Body of pancreas (tissue), 4 donors: ENCODE results near the gene ICE1. TPM values are rescaled to one million over a fixed set of nuclear protein-coding genes. Genes with fewer than 3 reads are reported as not detected.

ENCODE experiments used
- ATAC-seq: fragments of 150-250 bp; one replicate; pipeline ENCODE4 v1.9.1; 2016
- DNase-seq, 4 donors: peaks; one replicate each; pipeline ENCODE4 v3.0.0-alpha.2; 2019
- H3K27ac ChIP-seq, 4 donors: fragments of 200-600 bp; sonication (generic); 1 replicate in 3 of 4; 2 replicates in 1 of 4; pipeline versions ENCODE4 v1.5.1 to v1.6.1; 2016 to 2019; ENCODE audit warnings: mild to moderate bottlenecking in 1 of 4, mixed read lengths in 1 of 4, moderate library complexity in 1 of 4
- H3K27me3 ChIP-seq, 2 donors: fragments of 200-600 bp; sonication (generic); one replicate each; pipeline ENCODE4 v1.6.0; 2016; ENCODE audit warnings: mild to moderate bottlenecking in 1 of 2
- H3K36me3 ChIP-seq, 2 donors: fragments of 200-600 bp; sonication (generic); replicated peaks in 1 of 2; 2 replicates each; pipeline ENCODE4 v1.5.1; 2016; ENCODE audit warnings: low read depth in 2 of 2; ENCODE audit not compliant: insufficient read depth in 1 of 2
- H3K4me1 ChIP-seq: fragments of 200-600 bp; sonication (generic); one replicate; pipeline ENCODE4 v1.6.0; 2016
- H3K4me3 ChIP-seq, 2 donors: fragments of 200-600 bp; sonication (generic); 1 replicate in 1 of 2; 2 replicates in 1 of 2; pipeline ENCODE4 v1.5.1; 2016 to 2019
- H3K9me3 ChIP-seq, 3 donors: fragments of 200-600 bp; sonication (generic); 1 replicate in 2 of 3; 2 replicates in 1 of 3; pipeline ENCODE4 v1.5.1; 2016
- CTCF ChIP-seq, 7 experiments: fragments of 450-650 bp in 4 of 7; fragments of 200-600 bp in 3 of 7; sonication (generic) in 3 of 7; IDR thresholded peaks; one replicate each; pipeline ENCODE4 v1.5.1; 2016 to 2019; ENCODE audit warnings: antibody characterized with exemption in 7 of 7
- POLR2A ChIP-seq, 3 donors: fragments of 450-650 bp; IDR thresholded peaks; one replicate each; pipeline ENCODE4 v1.6.1; 2016; ENCODE audit warnings: antibody characterized with exemption in 3 of 3, mild to moderate bottlenecking in 2 of 3
- WGBS, 2 donors: methylation state at CpG; one replicate each; pipeline ENCODE4 v1.1.5; 2017; 5-methylcytosine and 5-hydroxymethylcytosine counted together
- intact Hi-C: fragments of 100-400 bp; cut with DNase I; formaldehyde crosslinking; loops from one replicate; pipeline ENCODE4 v1.15.1; 2023
- total RNA-seq, 2 donors: library from RNA; depleted of rRNA; stranded (reverse); fragments of >200 nt; gene quantifications; one replicate each; pipeline ENCODE4 v1.1.0, GENCODE V29; 2016

The ICE1 gene
- total RNA-seq, 2 donors from 2014 or later: 13.5 to 15.6 TPM

GRCh38 chr5:5414999-5415398, 7.5 kb upstream of the ICE1 start:
- 75 to 82% methylated on average over 5 of the region's 5 CpGs for WGBS, 2 donors
- intact Hi-C loops: loop anchor here (5.0 to 10.0 kb wide), 2 partner anchors 273 to 540 kb away; partner anchors contain the start of gene ADAMTS16
- TF ChIP-seq CTCF (IDR thresholded peaks at IDR 0.05) (no peak), POLR2A (IDR thresholded peaks at IDR 0.05) (no peak)

GRCh38 chr5:5416733-5417132, 5.7 kb upstream of the ICE1 start:
- intact Hi-C loops: loop anchor here (5.0 to 10.0 kb wide), 2 partner anchors 274 to 542 kb away; partner anchors contain the start of gene ADAMTS16
- WGBS, 2 donors: 77 to 94% methylated on average over 2 of the region's 2 CpGs
- ATAC-seq (no peak), DNase-seq (no peak)
- no peak overlapping the region for H3K27ac ChIP-seq
- H3K36me3 ChIP-seq: no peaks in the 10 kb centered on the region
- no peaks in the 10 kb centered on the region for H3K9me3 ChIP-seq
- H3K4me1 ChIP-seq: peaks cover 16% of the 10 kb centered on the region
- H3K4me3 ChIP-seq: no peak overlapping the region
- H3K27me3 ChIP-seq: no peaks in the 10 kb centered on the region
- TF ChIP-seq CTCF (IDR thresholded peaks at IDR 0.05) (no peak), POLR2A (IDR thresholded peaks at IDR 0.05) (no peak)

More at GRCh38 chr5:5414999-5415398, 7.5 kb upstream of the ICE1 start:
- no peak for ATAC-seq
- Histone ChIP-seq H3K9me3 (no peaks in the 10 kb centered on the region), H3K4me3 (no peak overlapping the region), H3K27me3 (no peaks in the 10 kb centered on the region), H3K4me1 (peaks cover 4% of the 10 kb centered on the region), H3K27ac (no peak overlapping the region), H3K36me3 (no peaks in the 10 kb centered on the region)
- no peak for DNase-seq

GRCh38 chr5:5418006-5418405, 4.5 kb upstream of the ICE1 start:
- H3K27ac ChIP-seq: no peak overlapping the region
- 36 to 66% methylated on average over 3 of the region's 3 CpGs for WGBS, 2 donors
- H3K4me1 ChIP-seq: peaks cover 16% of the 10 kb centered on the region
- TF ChIP-seq CTCF (IDR thresholded peaks at IDR 0.05): no peak
- no peak for TF ChIP-seq POLR2A (IDR thresholded peaks at IDR 0.05)
- no peak overlapping the region for H3K4me3 ChIP-seq
- ATAC-seq (no peak), DNase-seq (no peak)
- no peaks in the 10 kb centered on the region for H3K36me3 ChIP-seq
- intact Hi-C loops: loop anchor here (5.0 to 10.0 kb wide), 2 partner anchors 276 to 543 kb away; partner anchors contain the start of gene ADAMTS16
- H3K27me3 ChIP-seq: no peaks in the 10 kb centered on the region
- H3K9me3 ChIP-seq: no peaks in the 10 kb centered on the region

GRCh38 chr5:5418764-5419163, 3.7 kb upstream of the ICE1 start:
- Histone ChIP-seq H3K4me3 (no peak overlapping the region), H3K4me1 (peaks cover 24% of the 10 kb centered on the region), H3K9me3 (no peaks in the 10 kb centered on the region), H3K27me3 (no peaks in the 10 kb centered on the region), H3K36me3 (no peaks in the 10 kb centered on the region), H3K27ac (no peak overlapping the region)
- 64 to 71% methylated on average over 7 of the region's 7 CpGs for WGBS, 2 donors
- ATAC-seq: no peak
- peak in 1 of 4 donors; percentile 15 for DNase-seq
- TF ChIP-seq CTCF (IDR thresholded peaks at IDR 0.05): no peak
- TF ChIP-seq POLR2A (IDR thresholded peaks at IDR 0.05): no peak
- intact Hi-C loops: loop anchor here (5.0 to 10.0 kb wide), 2 partner anchors 276 to 544 kb away; partner anchors contain the start of gene ADAMTS16
